ENCODE data around the gene KCNB1. TPM values are rescaled to one million over a fixed set of nuclear protein-coding genes. Genes with fewer than 3 reads are reported as not detected.

KCNB1 gene
- total RNA-seq, 1 experiment from 2014 or later, result 0.09 TPM

DNA sequence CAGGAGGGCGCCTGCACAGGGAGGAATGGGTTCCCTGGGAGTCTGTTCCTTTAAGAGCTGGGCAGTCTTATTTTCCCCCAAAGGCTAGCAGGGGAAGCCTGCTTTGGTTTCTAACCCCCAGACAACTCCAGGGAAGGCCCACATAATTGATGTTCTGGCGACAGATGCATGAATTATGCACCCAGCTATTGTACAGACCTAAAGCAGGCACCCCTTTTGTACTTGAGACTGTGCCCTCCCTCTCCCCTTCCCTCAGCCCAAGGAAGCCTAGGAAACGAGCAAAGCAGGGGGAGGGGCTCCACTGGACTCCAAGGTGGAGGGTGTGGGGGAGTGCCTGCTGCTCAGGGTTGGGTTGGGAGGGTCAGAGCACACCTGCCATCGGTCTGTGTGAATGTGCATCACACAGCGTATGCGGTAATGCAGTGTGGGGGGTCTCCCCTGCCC is 102.1 kb downstream of the KCNB1 start:
- H3K4me3 ChIP-seq (ENCODE audit: low read depth, low read length), result no peak overlapping the region
- Mint-ChIP-seq H3K9me3 (ENCODE audit: unreplicated experiment) (no peaks in the 10 kb centered on the region), H3K27me3 (ENCODE audit: insufficient read depth, unreplicated experiment) (peaks cover 20% of the 10 kb centered on the region), H3K36me3 (ENCODE audit: insufficient read depth, unreplicated experiment) (no peaks in the 10 kb centered on the region), H3K4me3 (ENCODE audit: unreplicated experiment) (no peak overlapping the region), H3K4me1 (ENCODE audit: low read depth, unreplicated experiment) (no peaks in the 10 kb centered on the region), H3K27ac (ENCODE audit: unreplicated experiment) (no peak overlapping the region)
- no peak for DNase-seq
- no peaks in the 10 kb centered on the region for H3K9me3 ChIP-seq
- ChIA-PET POLR2A (no interaction called here), CTCF (interaction anchor here (0.6 to 1.4 kb wide), 4 partner anchors 27 to 133 kb away, joined by 4 to 5 read pairs (median 4); no protein-coding TSS in a partner anchor)
- intact Hi-C loops (cut with micrococcal nuclease; ENCODE audit: unreplicated experiment), result no loop called here
- no peaks in the 10 kb centered on the region for H3K36me3 ChIP-seq (ENCODE audit: control insufficient read depth, insufficient read depth, low read length)
- H3K4me1 ChIP-seq, result no peaks in the 10 kb centered on the region
- BruUV-seq (replicated peaks), result no TSS peak
- no peaks in the 10 kb centered on the region; the same call in 1 of the 2 replicates for H3K27me3 ChIP-seq (replicated peaks; ENCODE audit: control insufficient read depth, insufficient read depth, low read length)
- TF ChIP-seq, protein P1, sequence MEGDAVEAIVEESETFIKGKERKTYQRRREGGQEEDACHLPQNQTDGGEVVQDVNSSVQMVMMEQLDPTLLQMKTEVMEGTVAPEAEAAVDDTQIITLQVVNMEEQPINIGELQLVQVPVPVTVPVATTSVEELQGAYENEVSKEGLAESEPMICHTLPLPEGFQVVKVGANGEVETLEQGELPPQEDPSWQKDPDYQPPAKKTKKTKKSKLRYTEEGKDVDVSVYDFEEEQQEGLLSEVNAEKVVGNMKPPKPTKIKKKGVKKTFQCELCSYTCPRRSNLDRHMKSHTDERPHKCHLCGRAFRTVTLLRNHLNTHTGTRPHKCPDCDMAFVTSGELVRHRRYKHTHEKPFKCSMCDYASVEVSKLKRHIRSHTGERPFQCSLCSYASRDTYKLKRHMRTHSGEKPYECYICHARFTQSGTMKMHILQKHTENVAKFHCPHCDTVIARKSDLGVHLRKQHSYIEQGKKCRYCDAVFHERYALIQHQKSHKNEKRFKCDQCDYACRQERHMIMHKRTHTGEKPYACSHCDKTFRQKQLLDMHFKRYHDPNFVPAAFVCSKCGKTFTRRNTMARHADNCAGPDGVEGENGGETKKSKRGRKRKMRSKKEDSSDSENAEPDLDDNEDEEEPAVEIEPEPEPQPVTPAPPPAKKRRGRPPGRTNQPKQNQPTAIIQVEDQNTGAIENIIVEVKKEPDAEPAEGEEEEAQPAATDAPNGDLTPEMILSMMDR (IDR thresholded peaks at IDR 0.05; ENCODE audit: insufficient read depth in 1 of 2, low read depth in 1 of 2, low read length in 1 of 2, severe bottlenecking in 1 of 2, unreplicated experiment in 1 of 2), result no peak

DNA sequence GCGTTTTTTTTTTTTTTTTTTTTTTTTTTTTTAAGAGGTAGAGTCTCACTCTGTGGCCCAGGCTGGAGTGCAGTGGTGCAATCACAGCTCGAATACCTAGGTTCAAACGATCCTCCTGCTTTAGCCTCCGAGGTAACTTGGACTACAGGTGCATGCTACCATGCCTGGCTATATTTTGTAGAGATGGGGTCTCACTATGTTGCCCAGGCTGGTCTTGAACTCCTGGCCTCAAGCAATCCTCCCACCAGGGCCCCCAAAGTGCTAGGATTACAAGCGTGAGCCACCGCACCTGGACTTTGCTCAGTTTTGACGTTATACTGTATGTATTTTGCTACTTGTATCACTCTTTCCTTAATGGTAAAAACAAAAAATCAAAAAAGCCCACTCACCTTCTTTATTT is 103.1 kb downstream of the KCNB1 start:
- no TSS peak for BruUV-seq (replicated peaks)
- Mint-ChIP-seq H3K36me3 (ENCODE audit: insufficient read depth, unreplicated experiment) (no peaks in the 10 kb centered on the region), H3K27me3 (ENCODE audit: insufficient read depth, unreplicated experiment) (peaks cover 20% of the 10 kb centered on the region), H3K4me3 (ENCODE audit: unreplicated experiment) (no peak overlapping the region), H3K27ac (ENCODE audit: unreplicated experiment) (no peak overlapping the region), H3K9me3 (ENCODE audit: unreplicated experiment) (no peaks in the 10 kb centered on the region), H3K4me1 (ENCODE audit: low read depth, unreplicated experiment) (no peaks in the 10 kb centered on the region)
- no peak for DNase-seq
- TF ChIP-seq, protein P1 (IDR thresholded peaks at IDR 0.05; ENCODE audit: insufficient read depth in 1 of 2, low read depth in 1 of 2, low read length in 1 of 2, severe bottlenecking in 1 of 2, unreplicated experiment in 1 of 2), result no peak
- no peaks in the 10 kb centered on the region; the same call in 1 of the 2 replicates for H3K27me3 ChIP-seq (replicated peaks; ENCODE audit: control insufficient read depth, insufficient read depth, low read length)
- 0 out of 2 replicates have a peak, but pooled peaks cover 4% of the 10 kb centered on the region for H3K9me3 ChIP-seq
- no peak overlapping the region for H3K4me3 ChIP-seq (ENCODE audit: low read depth, low read length)
- H3K36me3 ChIP-seq (ENCODE audit: control insufficient read depth, insufficient read depth, low read length), result no peaks in the 10 kb centered on the region
- intact Hi-C loops (cut with micrococcal nuclease; ENCODE audit: unreplicated experiment), result no loop called here
- POLR2A ChIA-PET, result no interaction called here
- CTCF ChIA-PET, result interaction anchor here (0.6 to 1.0 kb wide), 2 partner anchors 15 to 99 kb away, joined by 3 read pairs; no protein-coding TSS in a partner anchor
- no peaks in the 10 kb centered on the region for H3K4me1 ChIP-seq

DNA sequence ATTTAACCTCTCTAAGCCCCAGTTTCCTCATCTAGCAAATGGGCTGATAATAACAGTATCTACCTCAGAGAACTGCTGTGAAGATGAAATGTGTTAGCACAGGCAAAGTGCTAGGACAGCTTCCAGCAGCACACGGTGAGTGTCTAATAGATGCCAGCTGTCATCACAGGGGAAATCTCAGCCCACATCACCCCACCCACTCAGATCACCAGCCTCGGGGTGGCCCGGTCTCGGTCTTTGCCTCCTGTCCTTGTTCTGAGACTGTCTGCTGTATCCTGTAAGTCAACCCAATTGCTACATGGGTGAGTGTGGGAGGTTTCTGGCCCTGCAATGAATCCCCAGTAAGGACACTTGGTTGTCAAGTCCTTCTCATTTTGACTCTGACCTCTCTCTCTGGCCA is 105.1 kb downstream of the KCNB1 start:
- POLR2A ChIA-PET, result interaction anchor here (0.6 kb wide), 1 partner anchor 80 kb away, joined by 3 read pairs; no protein-coding TSS in a partner anchor
- no peaks in the 10 kb centered on the region for H3K36me3 ChIP-seq (ENCODE audit: control insufficient read depth, insufficient read depth, low read length)
- no peaks in the 10 kb centered on the region for H3K36me3 Mint-ChIP-seq (ENCODE audit: insufficient read depth, unreplicated experiment)
- H3K4me3 ChIP-seq (ENCODE audit: low read depth, low read length), result no peak overlapping the region
- peaks cover 2% of the 10 kb centered on the region; the same call in 1 of the 2 replicates for H3K27me3 ChIP-seq (replicated peaks; ENCODE audit: control insufficient read depth, insufficient read depth, low read length)
- TF ChIP-seq, protein P1 (IDR thresholded peaks at IDR 0.05; ENCODE audit: insufficient read depth in 1 of 2, low read depth in 1 of 2, low read length in 1 of 2, severe bottlenecking in 1 of 2, unreplicated experiment in 1 of 2), result no peak
- DNase-seq, result no peak
- H3K4me1 Mint-ChIP-seq (ENCODE audit: low read depth, unreplicated experiment), result no peaks in the 10 kb centered on the region
- BruUV-seq (replicated peaks), result no TSS peak
- no peak overlapping the region for H3K4me3 Mint-ChIP-seq (ENCODE audit: unreplicated experiment)
- no peaks in the 10 kb centered on the region for H3K4me1 ChIP-seq
- no peak overlapping the region for H3K27ac Mint-ChIP-seq (ENCODE audit: unreplicated experiment)
- peaks cover 23% of the 10 kb centered on the region for H3K27me3 Mint-ChIP-seq (ENCODE audit: insufficient read depth, unreplicated experiment)
- CTCF ChIA-PET, result no interaction called here
- no peaks in the 10 kb centered on the region for H3K9me3 Mint-ChIP-seq (ENCODE audit: unreplicated experiment)
- H3K9me3 ChIP-seq, result 0 out of 2 replicates have a peak, but pooled peaks cover 4% of the 10 kb centered on the region
- intact Hi-C loops (cut with micrococcal nuclease; ENCODE audit: unreplicated experiment), result no loop called here

All from Caco-2 (cell line).